HG03432 (cell line): ENCODE data around the gene MOB3B.
"Not testable (repeated sequence)": the region's sequence is repeated elsewhere in the genome, so short reads cannot be mapped to it uniquely, and the experiment has no call there.

Source experiments
- ATAC-seq: cut with Tn5 transposase; IDR thresholded peaks from one replicate; pipeline ENCODE4 v1.9.1; 2021; ENCODE audit warnings: mild to moderate bottlenecking, moderate library complexity; ENCODE audit not compliant: unreplicated experiment

The MOB3B gene

DNA sequence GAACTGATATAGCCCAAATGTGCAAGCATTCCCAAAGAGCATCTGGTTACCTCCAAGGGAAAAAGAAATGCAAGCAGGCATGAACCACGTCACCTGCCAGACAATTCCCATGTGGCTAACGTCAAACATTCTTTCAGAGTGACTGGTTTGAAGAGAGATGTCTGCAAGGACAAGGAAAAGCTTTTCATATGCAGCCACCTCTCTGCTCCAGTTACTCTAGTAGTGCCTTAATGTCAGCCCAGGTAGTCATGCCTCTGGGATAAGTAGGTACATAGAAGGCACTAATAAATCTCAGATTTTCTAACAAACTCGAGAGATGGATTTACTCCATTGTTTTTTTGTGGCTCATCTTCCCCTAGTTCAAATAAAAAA, 102.4 kb downstream of the MOB3B start:
- ATAC-seq, result no peak

DNA sequence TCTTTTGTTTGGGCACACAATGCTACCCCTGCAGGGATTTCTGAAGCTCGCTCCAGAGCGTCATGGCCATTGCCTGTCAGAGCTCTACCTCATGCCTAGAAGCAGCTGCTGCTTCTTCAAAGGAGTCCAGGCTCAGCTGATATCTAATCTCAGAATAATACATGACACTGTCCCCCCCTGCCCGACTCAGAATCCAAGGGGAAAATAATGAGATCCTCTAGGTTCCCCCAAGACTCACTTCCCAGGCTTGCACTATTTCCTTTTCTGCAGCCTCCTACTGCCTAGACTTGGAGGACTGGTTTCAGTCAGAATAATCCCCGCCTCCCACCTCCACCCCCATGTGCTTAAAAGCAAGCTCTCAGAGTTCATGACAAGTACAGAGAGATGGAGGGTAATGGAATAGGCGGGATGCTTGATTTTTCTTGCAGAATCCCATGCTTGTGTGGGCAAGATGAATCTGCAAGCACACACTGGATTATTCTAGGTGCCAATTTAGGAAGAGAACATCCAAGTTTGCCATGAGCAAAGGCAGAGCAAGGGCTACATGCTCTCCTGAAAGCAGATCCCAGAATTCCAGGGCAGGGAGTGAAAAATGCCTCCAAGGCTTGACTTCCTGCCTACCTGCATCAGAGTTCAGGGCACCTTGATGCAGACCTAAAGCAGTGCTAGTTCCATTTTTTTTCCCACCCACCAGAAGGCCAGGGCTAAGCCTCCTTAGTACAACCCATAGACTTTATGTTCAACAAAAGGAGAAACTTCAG, 102.9 kb downstream of the MOB3B start:
- ATAC-seq, result no peak

DNA sequence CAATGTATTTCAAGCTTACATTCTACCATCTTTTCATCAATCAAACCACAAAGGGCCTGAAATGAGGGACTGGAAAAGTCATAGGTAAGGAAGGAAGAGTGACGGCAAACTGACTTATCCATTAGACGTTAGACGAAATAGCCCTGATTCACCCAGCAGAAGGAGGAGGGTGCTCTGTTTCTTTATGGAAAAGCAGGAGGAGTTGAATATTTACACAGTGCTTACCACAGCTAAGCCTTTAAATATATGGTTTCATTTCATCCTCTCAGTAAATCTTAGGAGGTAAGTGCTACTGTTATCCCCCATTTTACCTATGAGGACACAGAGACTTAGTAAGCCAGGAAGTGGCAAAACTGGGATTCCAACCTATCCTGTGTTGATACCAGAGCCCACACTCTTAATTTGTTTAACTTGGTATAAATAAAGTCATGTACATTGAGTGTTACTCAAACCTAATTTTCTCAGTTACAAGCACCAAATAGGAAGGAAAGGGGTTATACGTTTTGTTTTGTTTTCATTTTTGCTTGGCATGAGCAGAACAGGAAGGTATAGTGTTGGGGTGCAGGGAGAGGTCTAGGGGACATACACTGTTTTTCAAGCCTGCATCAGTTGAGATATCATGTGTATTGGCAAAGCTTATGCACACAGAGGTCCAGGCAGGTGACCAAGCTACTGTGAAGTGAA, 103.6 kb downstream of the MOB3B start:
- ATAC-seq, result no peak

DNA sequence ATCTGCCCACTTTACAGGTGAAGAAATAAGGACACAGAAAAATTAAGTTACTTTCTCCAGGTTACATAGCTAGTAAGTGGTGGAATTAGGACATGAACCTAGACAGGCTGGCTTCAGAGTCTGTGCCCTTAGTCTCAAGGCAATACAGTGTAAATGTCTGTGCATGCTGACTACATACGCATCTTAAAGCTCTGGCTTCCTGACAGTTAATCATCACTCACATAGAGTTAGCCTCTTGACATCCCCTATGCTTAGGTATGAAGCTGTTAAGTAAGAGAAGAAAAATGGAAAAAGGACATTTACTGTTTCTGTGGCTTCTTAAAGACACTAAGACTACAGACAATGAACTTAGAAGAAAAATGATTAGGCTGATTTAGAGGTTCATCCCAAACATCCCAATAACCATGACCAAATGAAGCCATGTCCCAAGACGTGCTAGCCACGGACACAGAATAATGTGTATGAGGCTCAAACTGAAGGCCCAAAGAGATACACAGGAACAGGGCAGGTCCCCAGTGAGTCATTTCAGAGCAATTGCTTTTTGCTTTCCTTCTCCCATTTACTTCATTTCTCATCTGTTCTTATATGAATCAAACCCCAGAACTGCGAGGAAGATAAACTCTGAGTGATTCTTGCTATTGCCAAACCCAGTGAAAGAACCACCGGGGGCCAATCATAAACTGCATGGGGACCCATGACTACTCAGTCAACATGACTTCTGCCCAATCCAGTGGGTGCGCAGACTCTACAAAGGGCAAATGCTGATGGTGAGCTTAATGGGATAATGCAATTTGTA, 105.5 kb downstream of the MOB3B start:
- ATAC-seq, result no peak

DNA sequence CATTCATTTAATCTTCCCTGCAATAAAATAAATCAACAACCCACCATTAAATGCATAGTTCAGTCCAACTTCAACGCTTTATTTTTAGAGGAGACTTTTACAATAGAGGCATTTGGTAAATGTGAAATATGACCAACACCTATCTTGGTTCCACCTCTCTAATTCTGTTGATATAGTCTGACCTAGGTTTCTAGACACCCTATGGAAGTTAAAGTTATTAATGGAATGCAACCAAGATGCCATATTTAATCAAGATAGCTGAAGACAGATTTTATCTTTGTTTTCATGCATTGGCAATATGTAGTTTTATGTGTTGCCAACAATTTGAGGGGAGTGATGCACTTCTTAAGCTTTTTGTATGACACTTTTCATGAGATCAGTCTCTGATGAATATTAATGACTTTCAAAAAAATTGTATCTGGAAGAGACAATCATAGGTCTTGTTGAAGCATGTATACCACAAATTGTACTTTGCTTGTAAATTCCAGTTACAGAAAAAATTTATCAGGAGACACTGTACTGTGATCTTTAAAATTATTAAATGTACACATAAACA, 107.3 kb downstream of the MOB3B start:
- no peak for ATAC-seq

DNA sequence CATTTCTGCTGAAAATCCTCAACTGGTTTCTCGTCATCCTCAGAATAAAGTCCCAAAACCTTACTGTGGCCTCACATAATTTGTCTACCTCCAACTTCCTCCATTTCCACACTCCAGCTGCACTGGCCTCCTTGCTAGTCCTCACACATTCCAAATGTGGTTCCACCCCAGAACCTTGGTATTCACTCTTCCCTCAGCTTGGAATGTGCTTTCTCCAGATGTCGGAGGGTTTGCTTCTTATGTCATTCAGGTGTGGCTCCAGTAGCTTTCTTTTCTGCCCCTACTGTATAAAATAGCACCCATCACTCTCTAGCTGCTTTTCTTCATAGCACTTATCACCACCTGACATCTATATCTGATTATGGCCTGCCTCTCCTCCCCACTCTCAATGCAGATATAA, 108.0 kb downstream of the MOB3B start:
- ATAC-seq, result no peak

DNA sequence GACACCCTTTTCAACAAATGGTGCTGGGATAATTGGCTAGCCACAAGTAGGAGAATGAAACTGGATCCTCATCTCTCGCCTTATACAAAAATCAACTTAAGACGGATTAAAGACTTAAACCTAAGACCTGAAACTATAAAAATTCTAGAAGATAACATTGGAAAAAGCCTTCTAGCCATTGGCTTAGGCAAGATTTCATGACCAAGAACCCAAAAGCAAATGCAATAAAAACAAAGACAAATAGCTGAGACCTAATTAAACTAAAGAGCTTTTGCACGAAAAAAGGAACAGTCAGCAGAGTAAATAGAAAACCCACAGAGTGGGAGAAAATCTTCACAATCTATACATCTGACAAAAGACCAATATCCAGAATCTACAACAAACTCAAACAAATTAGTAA, 110.1 kb downstream of the MOB3B start:
- not testable (repeated sequence) for ATAC-seq

DNA sequence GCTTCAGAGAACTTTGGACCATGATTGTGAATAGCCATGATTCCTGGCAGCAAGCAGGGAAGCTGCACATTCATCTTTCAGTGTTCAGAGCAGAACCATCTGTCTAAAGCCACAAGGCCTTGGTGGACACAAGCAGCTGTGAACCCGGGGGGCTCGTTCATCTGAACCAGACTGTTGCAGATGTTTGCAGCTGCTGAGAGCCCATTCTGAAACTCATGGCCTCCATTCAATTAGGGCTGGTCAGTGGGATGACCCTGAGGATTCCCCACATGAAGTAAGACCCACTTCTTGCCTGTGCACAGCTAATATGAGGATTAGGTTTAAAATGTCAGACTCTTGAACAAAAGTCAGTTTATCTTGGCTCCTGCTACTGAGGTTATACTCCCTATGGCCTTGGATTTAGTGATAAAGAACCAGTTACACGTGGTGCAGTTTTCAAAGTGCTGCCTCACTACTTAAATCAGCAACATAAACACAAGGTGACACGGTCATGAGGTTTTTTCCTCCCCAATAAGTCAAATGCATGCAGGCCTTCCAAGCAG, 115.3 kb downstream of the MOB3B start:
- ATAC-seq, result no peak

DNA sequence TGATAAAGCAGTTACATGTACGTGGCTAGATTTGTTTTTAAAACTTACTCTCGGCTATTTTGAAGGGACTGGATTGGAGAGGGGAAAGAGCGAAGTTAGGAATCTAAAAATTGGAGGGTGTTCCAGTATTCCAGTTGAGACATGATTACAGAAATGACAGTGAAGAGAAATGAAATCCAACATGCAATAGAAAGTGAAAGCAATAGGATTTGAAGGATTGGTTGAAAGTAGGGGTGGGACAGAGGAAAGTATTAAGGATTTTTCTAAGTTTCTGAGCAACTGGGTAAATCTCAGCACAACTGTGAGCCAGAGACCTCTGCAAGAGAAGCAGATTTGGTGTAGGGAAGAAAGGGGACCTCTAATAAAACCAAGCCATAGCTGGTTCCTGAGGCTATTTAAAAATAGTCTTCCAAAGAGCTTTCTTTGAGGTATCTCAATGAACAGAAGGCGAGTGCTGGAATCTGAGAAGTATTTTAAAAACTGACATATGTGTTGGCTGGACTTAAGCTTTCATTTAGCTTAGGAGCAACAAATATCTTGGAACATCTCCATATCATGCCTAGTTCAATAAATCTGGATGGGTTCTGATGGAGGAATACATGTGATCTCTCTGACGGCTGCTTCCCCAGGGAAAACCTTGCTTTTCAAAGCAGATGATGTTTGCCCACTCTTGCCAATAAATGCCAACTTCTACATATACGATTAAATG, 115.9 kb downstream of the MOB3B start:
- no peak for ATAC-seq

DNA sequence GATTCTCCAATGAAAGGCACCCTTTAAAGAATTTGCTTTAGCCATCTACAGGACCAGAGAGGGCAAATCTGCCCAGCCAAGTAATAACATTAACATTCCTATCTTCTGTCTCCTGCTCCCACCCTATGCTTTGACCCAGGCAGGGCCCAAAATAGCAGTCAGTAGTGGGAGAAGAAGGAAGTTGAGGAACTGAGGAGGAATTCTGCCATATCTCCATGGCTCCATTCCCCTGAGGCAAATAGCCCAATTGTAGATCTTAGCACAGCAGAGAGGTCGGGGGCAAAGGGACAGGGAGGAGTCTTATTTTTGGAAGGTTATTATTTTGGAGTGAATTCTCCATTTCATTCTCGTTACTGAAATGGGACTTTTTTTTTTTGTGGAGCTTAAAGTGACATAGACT, 116.7 kb downstream of the MOB3B start:
- ATAC-seq, result no peak

DNA sequence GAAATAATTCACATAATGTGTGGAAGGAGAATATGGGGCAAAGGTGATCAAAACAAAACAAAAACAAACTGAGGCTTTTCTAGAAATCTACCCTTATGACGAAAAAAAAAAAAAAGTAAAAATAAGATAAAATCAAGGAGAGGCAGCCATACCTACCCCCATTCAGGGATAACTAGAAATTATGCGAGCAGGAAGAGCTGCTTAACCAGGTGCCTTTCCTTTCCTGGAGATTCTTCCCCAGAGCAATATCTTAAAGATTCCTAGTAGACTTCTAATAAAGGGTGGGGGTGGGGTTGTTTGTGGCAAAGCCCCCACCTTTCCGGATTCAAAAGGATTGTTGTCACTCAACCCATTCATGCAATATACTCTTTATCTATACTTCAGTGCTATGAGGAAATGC, 117.5 kb downstream of the MOB3B start:
- no peak for ATAC-seq

DNA sequence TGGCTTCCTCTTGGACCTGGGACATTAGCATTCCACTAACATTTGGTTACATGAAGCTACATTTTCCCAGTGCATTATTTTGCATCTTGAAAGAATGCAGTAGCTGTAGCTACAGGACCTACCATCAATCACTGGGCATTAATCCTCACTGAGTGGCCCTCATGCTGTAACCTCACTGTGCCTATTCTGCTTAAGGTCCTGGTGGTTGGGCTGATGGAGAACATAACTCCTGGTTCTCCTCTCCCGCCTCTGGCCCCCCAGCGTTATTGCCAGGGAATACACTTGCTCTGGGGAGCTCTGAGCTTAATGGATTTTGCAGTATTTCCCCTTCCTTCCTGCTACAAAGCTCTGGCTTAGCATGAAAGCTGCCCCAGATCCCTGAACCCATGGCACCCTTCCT, 121.1 kb downstream of the MOB3B start:
- no peak for ATAC-seq

DNA sequence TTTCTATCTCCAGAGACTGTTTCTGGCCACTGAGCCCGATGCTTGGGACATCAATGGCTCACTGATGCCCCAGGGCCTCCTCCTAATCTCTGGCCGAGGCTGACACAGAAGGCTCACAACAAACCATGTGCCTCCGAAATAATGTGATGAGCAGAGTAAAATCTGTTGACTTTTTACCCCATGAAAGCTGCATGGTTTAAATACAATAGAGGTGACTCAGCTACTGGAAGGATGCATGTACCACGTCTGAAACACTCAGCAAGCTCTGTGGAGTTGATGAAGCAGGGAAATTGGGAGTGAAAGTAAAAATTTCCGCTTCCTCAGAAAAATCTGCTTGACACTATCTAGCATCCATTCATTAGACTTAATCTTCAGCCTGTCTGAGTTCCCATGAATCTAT, 121.6 kb downstream of the MOB3B start:
- ATAC-seq, result no peak

DNA sequence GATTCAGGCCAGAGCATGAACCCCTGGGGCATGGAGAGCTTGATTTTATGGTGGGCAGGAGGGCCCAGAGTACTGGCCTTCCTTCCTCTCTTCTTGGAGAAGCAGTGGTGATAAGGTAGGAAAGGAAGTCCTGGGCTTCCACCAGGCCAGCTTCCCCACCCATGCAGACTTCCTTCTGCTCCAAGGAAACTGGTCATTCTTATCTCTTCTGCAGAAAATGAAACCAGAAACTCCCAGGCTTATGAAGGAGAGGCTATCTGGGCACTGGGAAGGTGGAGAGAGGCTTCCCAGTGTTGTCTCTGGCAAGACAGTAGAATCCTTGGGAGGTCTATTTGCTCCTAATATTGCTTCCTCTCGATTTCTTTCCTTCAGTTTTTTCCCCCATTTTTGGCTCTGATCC, 122.1 kb downstream of the MOB3B start:
- ATAC-seq, result no peak

DNA sequence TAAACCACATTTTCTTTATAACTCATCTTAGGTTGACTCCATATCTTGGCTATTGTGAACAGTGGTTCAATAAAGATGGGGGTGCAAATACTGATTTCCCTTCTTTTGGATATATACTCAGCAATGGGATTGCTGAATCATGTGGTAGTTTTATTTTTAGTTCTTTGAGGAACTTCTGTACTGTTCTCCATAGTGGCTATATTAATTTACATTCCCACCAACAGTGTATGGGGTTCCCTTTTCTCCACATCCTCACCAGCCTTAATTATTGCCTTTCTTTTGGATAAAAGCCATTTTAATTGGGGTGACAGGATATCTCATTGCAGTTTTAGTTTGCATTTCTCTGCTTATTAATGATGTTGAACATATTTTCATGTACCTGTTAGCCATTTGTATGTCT, 125.0 kb downstream of the MOB3B start:
- ATAC-seq, result no peak

DNA sequence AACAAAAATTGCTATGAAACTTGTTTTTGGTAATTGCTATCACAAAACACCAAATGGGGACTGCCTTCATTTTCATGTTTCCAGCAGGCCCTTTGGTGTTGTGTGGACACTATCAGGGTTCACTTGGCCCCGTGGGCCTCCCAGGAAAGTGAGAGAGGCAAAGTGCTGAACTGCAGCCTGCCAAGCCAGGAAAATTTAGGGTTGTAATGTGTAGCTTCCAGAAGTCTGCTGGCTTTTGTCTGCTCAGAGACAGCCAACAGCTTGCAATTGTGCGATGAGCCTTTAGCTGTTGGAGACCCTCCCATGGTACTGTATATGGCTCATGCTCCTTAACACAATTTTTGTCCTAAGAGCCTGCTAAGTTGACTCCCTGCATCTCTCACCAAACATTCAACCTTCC, 127.0 kb downstream of the MOB3B start:
- no peak for ATAC-seq

DNA sequence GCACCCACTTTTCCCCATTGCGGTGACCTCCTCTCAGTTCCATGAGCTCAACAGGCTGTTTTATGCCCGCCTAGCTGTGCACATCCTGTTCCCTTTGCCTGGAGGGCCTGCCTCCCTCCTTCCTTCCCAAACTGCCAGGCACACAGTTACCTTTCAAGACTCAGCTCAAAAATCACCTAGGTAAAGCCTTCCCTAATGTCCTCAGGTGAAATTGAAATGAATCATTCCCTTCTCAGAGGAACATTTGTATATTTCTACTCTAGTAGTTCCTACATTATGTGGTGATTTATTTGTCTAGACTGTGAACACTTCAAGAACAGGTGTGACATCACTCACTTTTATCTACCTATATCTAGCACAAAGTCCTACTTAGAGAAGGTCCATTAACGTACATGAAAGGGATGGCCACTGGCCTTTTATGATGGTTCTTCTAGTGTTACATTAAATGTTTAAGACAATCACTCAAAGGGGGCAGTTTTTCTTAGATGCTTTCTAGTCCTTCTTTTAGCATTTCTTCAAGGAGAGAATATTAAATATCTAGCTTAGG, 129.2 kb downstream of the MOB3B start:
- ATAC-seq, result no peak

DNA sequence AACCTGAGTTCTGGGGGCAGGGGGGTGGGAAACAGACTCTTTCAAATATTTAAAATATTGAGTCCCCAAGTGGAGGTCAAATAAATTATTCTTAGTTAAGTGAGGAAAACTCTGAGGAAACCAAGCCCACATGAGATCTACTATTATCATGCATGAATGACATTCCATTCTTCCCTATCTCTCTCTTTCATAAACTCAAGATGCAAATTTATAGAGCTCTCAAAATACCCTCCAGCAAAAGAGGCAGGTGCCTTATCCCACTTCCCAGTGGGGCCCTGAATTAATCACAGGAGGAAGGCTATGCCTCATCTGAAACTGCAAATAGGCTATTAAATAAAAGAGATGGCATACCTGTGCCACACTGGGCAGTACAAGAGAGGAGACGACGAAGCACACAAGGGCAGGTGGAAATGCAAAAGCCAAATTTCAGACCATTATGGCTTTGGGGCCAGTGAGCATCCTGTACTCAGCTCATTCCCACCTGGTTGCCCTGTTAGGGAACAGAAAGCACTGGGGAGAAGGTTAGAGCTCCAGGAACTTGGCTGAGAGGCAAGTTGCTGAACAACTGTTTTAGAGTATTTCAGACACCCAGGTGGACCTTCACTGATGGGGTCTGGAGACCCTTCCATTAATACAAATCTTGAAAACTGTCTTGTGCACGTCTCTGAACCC, 130.5 kb downstream of the MOB3B start:
- ATAC-seq, result no peak

DNA sequence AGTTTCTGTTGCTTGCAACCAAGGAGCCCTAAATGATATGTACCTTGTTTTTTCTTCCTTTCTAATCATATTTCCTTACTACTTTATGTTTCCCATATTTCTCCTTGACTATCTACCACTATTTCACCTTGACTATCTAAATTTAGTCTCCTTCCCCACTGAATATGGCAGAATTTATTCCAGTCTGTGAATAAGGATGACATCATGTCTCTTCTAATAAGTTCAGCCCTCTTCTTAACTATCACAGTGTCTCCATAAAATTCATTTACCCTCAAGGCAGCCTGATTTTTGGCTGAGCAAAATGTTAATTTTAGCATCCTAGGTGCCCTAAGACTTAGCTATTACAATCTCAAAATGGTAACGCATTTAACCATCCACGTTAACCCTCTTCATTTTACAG, 133.1 kb downstream of the MOB3B start:
- no peak for ATAC-seq

DNA sequence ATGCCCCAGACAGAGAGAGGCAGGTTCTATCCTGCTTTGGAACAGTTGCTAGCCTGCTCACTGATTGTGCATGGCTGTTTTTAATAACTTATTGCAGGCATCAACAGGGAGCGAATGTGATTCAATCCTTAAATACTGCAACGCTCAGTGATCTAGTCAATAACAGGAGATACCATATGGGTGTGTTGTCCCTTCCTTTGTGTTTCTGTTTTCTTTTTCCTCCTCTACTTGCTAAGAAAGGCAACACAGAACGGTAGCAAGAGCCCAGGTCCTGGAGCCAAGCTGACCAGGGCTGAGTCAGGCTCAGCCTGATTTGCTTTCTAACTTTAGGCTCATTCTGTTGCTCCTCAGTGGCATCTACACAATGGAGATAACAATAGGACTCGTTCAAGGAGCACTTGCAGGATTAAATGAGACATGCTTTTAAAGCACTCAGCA, 134.1 kb downstream of the MOB3B start:
- no peak for ATAC-seq
